A549 (cell line): ENCODE results near the gene NOPCHAP1.

ENCODE experiments used
- BHLHE40 ChIP-seq: IDR thresholded peaks from 2 replicates; pipeline ENCODE4 v1.6.1; 2012; ENCODE audit warnings: low read depth, low read length, inconsistent platforms
- CHD2 ChIP-seq: fragments of 150-350 bp; IDR thresholded peaks from 2 replicates; pipeline ENCODE4 v1.6.1; 2014; ENCODE audit warnings: low read length; ENCODE audit not compliant: partially characterized antibody
- CTCF ChIP-seq: fragments of >200 bp; sonication (Bioruptor Twin); formaldehyde crosslinking; IDR thresholded peaks from 3 replicates; pipeline ENCODE4 v1.5.1; 2016
- ESRRA ChIP-seq: fragments of 150-350 bp; IDR thresholded peaks from 2 replicates; pipeline ENCODE4 v1.6.1; 2014; ENCODE audit warnings: mild to moderate bottlenecking, low read length, borderline replicate concordance
- JUNB ChIP-seq: fragments of >200 bp; sonication (Bioruptor Twin); formaldehyde crosslinking; IDR thresholded peaks from 2 replicates; pipeline ENCODE4 v1.6.1; 2016
- MAFK ChIP-seq: fragments of 450-650 bp; IDR thresholded peaks from 2 replicates; pipeline ENCODE4 v1.6.1; 2014; ENCODE audit not compliant: partially characterized antibody
- POLR2A ChIP-seq: IDR thresholded peaks from 2 replicates; pipeline ENCODE4 v1.6.1; 2012; ENCODE audit warnings: mild to moderate bottlenecking, low read length
- RAD21 ChIP-seq, 2 experiments: fragments of >200 bp in 1 of 2; sonication (Bioruptor Twin) in 1 of 2; formaldehyde crosslinking in 1 of 2; IDR thresholded peaks in 1 of 2; conservative IDR thresholded peaks in 1 of 2; 2 replicates in 1 of 2; 3 replicates in 1 of 2; pipeline ENCODE4 v1.6.1; 2012 to 2018; ENCODE audit warnings: inconsistent platforms in 1 of 2
- RFX5 ChIP-seq: fragments of 450-650 bp; IDR thresholded peaks from 2 replicates; pipeline ENCODE4 v1.7.1; 2014; ENCODE audit warnings: antibody characterized with exemption, mild to moderate bottlenecking, moderate library complexity
- SMC3 ChIP-seq: fragments of >200 bp; sonication (Bioruptor Twin); formaldehyde crosslinking; IDR thresholded peaks from 3 replicates; pipeline ENCODE4 v1.6.1; 2018; ENCODE audit warnings: inconsistent platforms
- ZNF302 ChIP-seq: fragments of 250-450 bp; sonication (Bioruptor Pico); IDR thresholded peaks from 2 replicates; pipeline ENCODE4 v1.9.0; 2021; ENCODE audit warnings: inconsistent platforms, mild to moderate bottlenecking, moderate library complexity

DNA sequence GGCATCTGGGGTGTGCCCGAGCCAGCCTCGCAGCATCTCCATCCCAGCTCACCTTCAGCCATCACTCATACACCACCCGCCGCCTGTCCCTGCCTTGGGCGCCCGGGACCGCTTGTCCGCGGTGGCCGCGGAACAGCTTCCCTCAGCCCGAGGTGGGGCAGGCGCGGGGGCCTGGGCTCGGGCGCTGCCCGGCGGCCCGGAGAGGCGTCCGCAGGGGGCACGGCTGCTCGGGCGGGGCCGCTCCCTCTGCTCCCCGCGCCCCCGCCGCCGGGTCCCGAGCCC is 28.5 kb upstream of the NOPCHAP1 start:
- TF ChIP-seq CHD2 (no peak), ZNF302 (CRISPR knock-in tag) (no peak), RAD21 (conservative IDR thresholded peaks at IDR 0.05 in 1 of 2, IDR thresholded peaks at IDR 0.05 in 1 of 2) (no peak), CTCF (no peak), POLR2A (no peak), RFX5 (no peak), JUNB (no peak), SMC3 (no peak), MAFK (no peak), BHLHE40 (no peak), ESRRA (no peak)
